Kidney epithelial cell (primary cell): ENCODE results near the gene NTM. TPM values are rescaled to one million over a fixed set of nuclear protein-coding genes. Genes with fewer than 3 reads are reported as not detected.
A peak's percentile ranks its signal among the peaks of the same experiment; 100 is the strongest.

Source experiments
- DNase-seq: peaks from one replicate; pipeline ENCODE4 v3.0.0-alpha.2; 2010; ENCODE audit warnings: low read depth
- H3K27me3 ChIP-seq: 2 replicates; pipeline ENCODE4 v1.6.0; 2011; ENCODE audit warnings: low read length; ENCODE audit not compliant: control insufficient read depth, insufficient read depth
- H3K36me3 ChIP-seq: 2 replicates; pipeline ENCODE4 v1.5.1; 2011; ENCODE audit warnings: low read length; ENCODE audit not compliant: control insufficient read depth, insufficient read depth
- H3K4me3 ChIP-seq: 2 replicates; pipeline ENCODE4 v1.5.1; 2011; ENCODE audit warnings: low read depth, mild to moderate bottlenecking, control low read depth, low read length
- total RNA-seq: library from RNA; depleted of rRNA; stranded (reverse); fragments of >200 nt; gene quantifications from 2 replicates; pipeline ENCODE4 v1.2.3, GENCODE V29; 2015
- TF ChIP-seq, protein P1 (sequence below): IDR thresholded peaks from 2 replicates; pipeline ENCODE4 v1.5.1; 2011; ENCODE audit warnings: mild to moderate bottlenecking, moderate library complexity, low read length, control low read depth, inconsistent platforms; ENCODE audit not compliant: insufficient read depth, poor library complexity, severe bottlenecking

Gene NTM
- total RNA-seq, 1 donor from 2014 or later: 111 TPM

DNA sequence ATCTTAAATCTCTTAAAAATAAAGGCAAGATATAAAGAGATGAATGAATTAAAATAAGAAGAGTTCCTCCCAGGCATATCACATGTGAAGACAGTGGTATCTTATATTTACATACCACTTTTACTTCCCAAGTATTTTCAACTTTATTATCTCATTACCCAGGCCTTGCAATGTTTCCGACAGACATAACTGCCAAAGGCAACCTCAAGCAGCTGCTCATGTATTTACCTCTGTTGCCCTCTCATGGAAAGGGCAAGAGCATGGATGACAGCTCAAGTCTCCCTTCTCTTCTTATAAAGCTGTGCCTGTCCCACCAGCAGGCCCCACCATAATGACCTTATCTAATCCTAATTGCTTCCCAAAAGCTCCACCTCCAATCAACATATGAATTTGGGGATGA is 894.2 kb downstream of the NTM start:
- Histone ChIP-seq H3K36me3 (no peaks in the 10 kb centered on the region), H3K4me3 (no peak overlapping the region), H3K27me3 (no peaks in the 10 kb centered on the region)
- TF ChIP-seq, protein P1, sequence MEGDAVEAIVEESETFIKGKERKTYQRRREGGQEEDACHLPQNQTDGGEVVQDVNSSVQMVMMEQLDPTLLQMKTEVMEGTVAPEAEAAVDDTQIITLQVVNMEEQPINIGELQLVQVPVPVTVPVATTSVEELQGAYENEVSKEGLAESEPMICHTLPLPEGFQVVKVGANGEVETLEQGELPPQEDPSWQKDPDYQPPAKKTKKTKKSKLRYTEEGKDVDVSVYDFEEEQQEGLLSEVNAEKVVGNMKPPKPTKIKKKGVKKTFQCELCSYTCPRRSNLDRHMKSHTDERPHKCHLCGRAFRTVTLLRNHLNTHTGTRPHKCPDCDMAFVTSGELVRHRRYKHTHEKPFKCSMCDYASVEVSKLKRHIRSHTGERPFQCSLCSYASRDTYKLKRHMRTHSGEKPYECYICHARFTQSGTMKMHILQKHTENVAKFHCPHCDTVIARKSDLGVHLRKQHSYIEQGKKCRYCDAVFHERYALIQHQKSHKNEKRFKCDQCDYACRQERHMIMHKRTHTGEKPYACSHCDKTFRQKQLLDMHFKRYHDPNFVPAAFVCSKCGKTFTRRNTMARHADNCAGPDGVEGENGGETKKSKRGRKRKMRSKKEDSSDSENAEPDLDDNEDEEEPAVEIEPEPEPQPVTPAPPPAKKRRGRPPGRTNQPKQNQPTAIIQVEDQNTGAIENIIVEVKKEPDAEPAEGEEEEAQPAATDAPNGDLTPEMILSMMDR: no peak
- no peak for DNase-seq

DNA sequence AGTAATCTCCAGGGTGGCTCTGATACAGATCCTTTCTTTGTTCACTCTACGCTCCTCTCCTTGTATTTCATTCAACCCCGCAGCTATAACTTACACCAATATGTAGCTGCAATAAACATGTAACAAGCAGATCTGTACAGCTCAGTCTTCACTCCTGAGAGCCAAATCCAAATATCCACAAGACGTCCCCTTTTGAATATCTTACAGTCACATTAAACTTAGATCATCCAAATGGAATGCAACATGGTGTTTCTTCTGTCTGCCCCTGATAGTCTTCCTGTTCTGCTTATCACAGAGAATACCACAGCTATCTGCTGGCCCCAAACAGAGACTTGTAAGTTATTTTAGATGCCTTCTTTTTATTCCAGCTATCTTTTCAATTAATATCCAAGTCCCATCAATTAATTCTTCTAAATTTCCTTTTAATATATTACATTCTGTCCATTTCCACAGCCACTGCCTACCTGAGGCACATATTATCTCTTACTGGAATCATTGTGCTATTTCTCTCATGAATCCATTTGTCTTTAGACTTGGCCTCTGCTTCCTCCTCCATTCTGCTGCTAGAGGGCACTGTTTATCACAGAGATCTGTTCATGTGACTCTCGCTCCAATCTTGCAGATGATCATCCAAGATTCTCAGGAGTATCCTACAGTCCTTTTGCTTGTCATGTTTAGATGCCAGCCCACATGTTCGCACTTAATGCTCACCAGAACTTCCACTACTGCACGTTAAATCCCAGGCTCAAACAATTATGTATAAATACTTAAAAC is 908.6 kb downstream of the NTM start:
- DNase-seq: no peak
- H3K27me3 ChIP-seq: no peaks in the 10 kb centered on the region
- TF ChIP-seq, protein P1: peak; percentile 46
- H3K4me3 ChIP-seq: no peak overlapping the region
- no peaks in the 10 kb centered on the region for H3K36me3 ChIP-seq

DNA sequence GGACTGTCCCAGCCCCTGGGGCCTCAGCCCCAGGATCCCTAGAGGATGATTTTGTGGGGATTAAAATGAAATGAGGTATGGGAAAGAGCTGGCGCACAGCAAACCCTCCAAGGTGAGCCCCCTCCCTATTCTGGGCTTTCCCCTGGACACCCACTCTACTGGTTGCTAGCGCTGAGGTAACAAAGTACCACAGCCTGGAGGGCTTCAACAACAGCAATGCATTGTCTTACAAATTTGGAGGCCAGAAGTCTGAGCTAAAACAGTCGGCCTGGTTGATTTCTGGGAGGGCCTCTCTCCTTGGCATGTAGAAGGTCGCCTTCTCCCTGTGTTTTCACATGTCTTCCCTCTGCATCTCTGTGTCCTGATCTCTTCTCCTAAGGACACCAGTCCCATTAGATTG is 913.6 kb downstream of the NTM start:
- TF ChIP-seq, protein P1: no peak

DNA sequence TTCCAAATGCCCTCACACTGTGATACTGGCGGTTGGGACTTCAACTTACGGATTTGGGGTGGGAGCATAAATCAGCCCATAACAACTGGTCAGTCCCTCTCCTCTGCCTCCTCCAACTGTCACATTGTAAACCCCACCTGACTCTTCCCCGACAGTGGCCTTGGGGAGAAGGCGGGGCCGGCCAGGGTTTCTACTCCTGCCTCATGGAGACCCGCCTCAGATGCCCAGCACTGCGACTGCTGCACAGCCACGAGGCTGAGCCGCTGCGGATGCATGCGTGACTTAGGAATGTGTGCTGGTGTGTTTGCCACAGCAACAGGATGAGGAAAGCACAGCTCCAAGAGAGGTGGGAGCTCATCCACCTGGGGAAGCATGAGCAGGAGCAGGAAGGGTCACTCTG is 914.2 kb downstream of the NTM start:
- DNase-seq: no peak
- Histone ChIP-seq H3K4me3 (no peak overlapping the region), H3K36me3 (no peaks in the 10 kb centered on the region), H3K27me3 (no peaks in the 10 kb centered on the region)
- TF ChIP-seq, protein P1: no peak

More for the DNA sequence above, 913.6 kb downstream of the NTM start:
- no peak for DNase-seq
- H3K27me3 ChIP-seq: no peaks in the 10 kb centered on the region
- H3K36me3 ChIP-seq: no peaks in the 10 kb centered on the region
- no peak overlapping the region for H3K4me3 ChIP-seq

DNA sequence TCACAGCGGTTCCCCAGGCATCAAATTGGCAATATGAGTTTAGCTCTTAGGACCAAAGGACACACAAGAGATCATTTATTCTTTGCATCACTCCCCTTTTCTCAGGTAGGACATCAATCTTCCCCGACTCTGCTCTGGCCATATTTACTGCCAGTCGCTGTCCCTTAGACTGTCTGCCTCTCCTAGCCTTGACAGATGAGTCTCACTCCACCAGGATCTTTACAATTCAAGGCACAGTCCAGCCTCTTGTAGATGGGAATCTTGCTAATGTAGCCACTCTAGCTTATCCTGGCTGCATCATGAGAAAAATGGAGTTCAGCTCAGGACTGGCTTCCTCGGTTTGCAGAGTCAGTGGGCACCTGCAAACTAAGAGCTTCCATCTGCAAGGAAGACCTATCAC is 915.2 kb downstream of the NTM start:
- no peak for DNase-seq
- TF ChIP-seq, protein P1: no peak
- H3K36me3 ChIP-seq: no peaks in the 10 kb centered on the region
- no peak overlapping the region for H3K4me3 ChIP-seq
- no peaks in the 10 kb centered on the region for H3K27me3 ChIP-seq

- Histone ChIP-seq H3K27me3 (no peaks in the 10 kb centered on the region), H3K4me3 (no peak overlapping the region), H3K36me3 (no peaks in the 10 kb centered on the region)
- TF ChIP-seq, protein P1: no peak
- no peak for DNase-seq
Measured at GRCh38 chr11:132286106-132286505, 915.7 kb downstream of the NTM start.
